GM18502 (cell line): ENCODE data around the gene STK38.

Experiments used
- ATAC-seq: cut with Tn5 transposase; IDR thresholded peaks from one replicate; pipeline ENCODE4 v1.9.1; 2021; ENCODE audit warnings: mild to moderate bottlenecking; ENCODE audit not compliant: unreplicated experiment, poor library complexity

The STK38 gene

DNA sequence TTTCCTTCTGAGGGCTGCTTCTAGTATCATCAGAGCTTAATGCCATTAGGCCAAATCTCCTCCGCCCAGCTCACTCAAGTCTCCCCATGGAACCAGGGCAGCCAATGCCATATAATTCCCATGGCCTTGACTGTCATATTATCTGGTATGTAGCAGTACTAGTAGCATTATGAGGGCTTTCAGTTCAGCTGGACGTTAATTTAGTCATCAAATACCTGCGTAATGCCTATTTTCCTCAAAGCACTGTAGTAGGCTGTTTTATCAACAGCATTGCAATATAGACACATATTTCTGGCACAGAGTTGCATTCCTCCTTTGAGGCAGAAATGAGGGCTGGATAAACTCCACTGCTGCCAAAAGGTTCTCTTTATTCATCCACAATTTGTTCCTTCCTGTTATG lies 102.8 kb downstream of the STK38 start:
- ATAC-seq, result no peak
